Activated CD8-positive, alpha-beta memory T cell treated with anti-CD3 and anti-CD28 coated beads, Interleukin-2, amount 50 U/mL, for 48 hours (primary cell): Measurements from ENCODE around the gene CCDC85C.

ENCODE experiments used
- DNase-seq: peaks from one replicate; pipeline ENCODE4 v3.0.0-alpha.2; 2020

Gene CCDC85C

DNA sequence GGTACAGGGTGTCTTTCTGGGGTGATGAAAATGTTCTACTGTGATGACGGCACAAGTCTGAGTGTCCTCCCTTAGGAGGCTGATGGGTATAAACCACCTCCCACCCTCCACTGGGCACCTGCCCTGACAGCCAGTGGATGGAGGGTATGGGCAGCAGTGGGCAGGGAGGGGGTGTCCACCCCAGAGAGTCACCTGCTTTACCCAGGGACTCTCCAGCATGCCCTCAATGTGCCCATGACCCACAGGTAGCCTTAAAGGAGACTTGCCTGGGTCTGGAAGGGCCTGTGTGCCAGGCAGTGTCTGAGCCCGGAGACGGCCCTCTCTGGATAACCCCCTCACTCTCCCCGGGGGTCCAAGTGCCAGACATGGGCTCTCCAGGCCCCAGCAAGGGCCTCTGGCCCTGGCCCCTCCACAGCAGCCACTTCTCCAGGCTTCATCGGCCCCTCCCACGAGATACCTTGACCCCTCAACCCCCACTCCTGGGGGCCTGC is 84.0 kb downstream of the CCDC85C start:
- DNase-seq: no peak

DNA sequence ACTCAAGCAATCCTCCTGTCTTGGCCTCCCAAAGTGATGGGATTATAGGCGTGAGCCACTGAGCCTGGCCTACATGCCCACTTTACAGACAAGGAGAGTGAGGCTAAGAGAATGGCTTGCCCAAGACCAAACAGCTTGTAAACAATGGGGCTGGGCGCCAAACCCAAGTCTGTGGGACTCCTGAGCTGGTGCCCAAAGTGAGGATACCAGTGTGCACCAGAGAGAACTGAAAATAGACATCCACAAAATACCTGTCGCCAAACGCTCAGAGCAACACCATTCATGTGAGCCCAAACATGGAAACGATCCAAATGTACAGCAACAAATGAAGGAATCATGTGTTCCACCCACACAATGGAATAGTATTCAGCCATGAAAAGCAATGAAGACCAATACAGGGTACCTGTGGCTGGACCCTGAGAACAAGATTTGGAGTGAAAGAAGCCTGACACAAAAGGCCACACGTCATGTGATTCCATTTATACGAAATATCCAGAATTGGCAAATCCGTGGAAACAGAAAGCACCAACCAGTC is 84.6 kb downstream of the CCDC85C start:
- DNase-seq: no peak

DNA sequence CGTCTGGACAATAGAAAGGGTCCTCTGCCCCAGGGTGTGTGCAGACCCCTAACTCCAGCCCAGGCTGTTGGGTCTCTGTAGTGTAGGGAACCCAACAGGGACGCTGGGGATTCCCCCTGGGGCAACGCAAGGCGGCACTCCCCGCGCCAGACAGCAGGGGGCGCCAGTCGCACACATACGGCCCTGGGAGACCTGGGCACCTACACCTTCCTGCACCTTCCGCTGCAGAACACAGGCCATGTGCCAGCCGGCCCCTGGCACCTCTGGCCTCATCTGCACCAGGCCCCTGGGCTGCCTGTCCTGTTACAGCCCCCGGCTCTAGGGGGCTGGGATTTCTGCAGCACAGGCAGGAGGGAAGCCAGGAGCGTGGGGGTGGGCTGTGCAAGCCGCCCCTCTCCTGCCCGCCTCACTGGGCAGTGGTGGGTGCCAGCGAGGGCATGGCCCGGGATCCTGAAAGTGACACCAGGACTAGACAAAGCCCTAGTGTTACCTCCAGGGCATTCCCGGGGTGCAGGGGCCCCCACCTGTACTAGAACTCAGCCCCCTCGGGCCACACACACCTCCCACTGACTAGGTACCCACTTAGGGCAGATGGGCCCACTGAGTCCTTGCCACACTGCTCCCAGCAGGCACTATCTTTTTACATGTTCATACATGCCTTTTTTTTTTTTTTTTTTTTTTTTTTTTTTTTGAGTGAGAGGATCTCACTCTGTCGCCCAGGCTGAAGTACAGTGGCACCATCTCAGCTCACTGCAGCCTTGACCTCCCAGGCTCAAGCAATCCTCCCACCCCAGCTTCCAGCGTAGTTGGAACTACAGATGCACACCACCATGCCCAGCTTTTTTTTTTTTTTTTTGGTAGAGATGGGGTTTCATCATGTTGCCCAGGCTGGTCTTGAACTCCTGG is 85.3 kb downstream of the CCDC85C start:
- peak; percentile 97 for DNase-seq

DNA sequence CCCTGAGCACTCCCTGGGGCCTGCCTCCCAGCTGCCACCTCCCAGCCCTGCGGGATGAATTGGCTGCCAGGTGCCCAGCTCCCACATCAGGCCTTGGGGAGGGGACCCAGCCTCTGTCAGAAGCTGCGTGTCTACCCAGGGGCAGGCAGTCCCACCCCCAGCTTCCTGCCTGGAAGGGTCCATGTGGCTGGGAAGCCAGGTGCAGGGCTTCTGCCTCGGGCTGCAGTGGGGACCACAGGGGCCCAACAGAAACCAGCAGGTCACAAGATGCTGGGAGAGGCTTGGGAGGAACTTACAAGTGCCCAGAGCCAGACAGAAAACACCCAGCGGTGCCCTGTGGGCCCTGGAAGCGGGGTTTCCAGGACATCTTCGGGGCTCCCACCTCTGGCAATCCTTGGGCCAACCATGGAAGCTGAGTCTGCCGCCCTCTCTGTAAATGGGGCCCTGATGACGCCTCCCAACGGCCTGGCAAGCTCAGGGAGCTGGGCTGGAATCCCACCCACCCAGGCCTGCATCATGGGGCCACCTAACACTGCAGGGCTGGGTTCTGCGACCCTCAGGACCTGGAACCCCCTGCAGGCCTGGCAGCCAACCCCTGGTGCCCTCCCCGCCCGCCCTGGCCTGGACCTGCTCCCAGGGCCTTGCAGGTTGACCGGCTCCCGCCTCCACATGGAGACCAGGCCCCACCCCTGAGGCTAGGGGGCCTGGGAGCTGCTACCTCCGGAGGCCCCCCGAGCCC is 86.2 kb downstream of the CCDC85C start:
- DNase-seq: no peak

DNA sequence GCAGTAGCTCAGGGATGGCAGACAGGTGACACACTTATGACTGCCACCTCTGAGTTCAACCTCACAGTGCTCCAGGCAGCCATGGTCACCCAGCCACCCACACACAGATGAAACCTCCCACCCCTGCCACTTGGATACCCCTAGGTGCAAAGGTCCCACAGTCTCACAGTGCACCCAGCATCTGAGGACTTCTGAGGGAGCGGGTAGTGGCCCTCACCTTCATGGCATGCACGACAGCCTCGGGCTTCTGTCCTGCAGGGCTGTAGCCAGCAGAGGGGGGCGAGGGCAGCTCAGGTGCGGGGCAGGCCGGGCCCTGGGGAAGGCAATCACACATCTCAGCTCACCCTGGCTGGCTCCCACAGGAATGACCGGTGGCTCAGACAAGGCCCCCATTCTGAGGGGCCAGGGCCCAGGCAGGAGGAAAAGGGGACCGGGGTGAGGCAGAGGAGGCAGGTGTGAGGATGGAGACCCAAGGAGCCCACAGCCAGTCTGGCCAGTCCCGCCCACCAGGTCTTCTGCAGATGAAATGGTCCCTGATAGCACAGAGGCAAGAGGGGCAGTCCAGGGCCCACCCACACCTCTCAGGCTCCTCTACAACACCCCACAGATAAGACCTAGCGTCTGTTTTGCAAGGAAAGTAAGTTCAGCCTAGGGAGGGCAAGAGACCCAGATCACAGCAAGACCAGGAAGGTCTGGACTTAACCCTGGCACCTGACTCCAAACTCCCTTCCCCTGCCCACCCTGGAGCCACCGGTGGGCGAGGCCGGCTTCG is 87.0 kb downstream of the CCDC85C start:
- no peak for DNase-seq

DNA sequence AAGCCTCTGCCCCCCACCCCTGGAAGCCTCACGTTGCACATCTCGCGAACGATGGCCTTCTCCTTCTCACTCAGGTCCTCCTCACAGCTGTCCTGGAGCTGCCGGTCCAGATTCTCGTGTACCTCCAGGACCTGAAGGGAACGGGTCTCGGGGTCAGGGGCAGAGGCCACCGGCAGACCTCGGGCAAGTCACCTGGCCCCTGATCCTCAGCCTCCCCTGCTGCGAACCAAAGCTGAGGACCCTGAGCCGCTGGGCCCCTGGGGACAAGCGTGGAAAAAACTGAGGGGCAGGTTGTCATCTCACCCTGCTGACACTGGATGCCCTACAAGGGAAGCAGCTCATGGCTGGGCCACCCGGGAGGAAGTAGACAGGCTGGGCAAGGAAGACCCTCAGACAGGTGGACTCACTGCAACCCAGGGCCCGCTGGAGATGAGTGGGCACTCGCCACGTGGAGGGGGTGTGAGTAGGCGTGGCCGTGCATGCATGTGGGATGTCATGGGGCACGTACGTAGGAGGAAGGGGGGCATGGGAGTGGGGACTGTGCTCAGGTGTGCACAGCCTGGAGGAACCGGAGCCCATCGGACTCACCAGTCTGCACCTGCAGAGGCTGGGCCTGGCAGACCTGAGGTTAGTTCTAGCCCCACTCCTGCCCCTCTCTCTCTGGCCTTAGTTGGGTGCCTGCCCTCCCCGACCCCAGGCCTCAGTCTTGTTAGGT is 87.7 kb downstream of the CCDC85C start:
- no peak for DNase-seq

DNA sequence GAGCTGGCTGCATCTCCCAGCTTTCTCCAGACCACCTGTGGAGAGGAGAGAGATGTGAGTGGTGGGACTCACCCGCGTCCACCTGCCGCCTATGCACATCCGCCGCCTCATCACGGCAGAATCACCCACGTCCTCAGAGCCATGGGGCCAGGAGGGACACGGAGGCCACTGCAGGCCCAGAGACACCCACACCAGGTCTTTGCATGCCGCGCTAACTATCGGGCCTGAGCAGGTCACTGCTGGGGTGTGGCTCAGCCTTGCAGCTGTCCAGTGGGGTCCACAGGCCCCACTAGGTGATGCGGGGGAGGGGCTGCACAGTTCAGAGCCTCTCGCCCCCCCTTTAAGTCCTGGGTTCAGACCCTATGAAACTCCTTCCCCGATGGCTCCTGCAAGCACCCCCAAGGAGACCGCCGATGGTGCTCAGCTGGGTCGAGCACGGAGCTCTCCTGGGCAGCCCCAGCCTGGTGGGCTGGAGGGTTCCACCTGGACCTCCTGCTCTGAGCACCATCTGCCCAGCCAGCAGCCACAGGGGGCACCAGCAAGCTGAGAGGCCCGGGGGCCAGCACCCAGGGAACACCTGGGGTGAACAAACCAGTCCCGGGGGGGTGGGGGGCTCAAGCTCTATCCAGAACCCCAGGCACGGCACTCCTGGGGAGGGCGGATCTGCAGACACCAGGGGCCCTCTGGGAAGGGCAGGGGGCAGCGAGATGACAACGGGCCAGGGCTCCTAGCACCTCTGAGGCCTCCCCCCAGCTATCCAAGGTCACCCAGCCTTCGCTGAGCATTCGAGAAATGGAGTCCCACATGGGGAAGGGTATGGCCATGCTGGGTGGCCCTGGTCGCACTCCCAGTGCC is 88.5 kb downstream of the CCDC85C start:
- DNase-seq: no peak

DNA sequence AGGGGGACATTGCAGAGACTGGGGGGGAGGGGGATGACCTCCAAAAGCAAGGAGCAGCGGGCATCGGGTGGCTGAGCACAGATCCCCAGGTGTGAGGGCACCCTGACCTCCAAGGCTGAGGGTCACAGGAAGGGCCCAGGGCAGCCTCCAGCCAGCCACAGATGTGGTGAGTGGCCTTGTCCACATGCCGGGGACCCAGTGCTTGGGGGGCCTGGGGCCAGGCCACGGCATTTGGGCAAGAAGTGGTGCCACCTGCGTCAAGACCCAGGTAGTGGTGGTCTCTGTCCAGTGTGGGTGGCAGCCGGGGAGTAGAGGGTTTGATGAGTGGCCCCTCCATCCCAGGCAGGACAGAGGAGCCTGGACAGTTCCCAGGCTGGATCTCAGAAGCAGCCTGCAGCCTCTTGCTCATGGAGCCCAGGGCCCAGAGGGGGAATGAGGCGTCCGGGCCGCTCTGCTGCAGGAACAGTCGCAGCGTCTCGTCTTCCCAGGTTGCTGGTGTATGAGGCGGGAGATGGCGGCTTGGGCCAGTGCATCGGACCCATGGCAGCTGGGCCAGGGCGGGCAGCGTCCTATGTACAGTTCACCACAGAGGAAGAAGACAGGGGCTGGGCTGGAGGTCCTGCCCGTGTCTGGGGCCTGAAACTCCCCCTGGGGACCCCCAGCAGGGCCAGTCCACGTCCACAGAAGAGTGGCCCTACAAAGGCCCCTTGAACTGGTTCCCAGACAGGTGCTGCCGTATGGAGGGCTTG is 89.3 kb downstream of the CCDC85C start:
- no peak for DNase-seq

DNA sequence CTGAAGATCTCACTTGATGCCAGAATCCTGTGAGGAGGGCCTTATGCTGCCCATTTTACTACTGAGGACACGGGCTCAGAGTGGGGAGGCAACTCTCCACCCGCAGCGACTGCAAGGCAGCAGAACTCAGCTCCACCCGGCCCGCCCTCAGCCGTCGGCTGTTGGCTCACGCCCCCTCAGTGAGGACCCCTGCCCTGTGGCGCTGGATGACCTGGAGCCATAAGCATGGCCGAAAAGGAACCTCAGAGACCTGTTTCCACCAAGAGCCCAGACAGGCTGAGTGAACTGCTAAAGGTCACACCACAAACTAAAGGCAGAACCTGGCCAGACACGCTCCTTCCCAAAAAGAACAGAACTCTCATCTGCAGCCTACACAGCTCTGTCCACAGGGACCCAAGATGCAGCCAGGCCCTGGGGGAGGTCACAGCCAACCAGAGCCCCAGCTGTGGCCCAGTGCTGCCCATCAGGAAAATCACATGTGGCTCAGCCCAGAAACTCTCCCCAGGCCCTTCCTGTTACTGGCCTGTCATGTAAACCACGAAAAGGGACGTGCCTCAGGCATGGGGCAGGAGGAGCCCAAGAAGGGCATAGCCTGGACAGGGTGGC is 90.0 kb downstream of the CCDC85C start:
- peak; percentile 51 for DNase-seq

DNA sequence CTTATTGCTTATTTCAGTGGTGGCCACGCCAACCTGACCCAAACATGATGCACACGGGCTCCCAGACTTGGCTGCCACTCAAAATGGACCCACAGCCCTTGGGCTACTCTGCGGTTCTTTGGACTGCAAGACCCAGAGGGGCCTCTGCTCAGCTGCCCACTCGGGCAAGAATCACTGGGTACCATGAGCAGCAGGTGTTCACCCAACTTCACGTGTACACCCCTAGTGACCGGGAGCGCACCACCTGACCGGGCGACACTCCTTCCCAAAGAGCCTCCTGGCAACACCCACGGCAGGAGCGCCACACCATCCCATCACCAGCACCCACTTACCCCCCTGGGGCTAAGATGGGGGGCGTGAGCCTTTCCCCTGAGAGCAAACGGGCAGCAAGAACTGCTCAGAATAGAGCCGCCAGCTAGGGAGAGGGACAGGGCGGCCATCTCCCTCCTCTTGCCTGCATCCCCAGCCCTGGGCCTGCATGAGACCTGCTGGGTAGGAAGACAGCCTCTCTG is 90.8 kb downstream of the CCDC85C start:
- peak; percentile 49 for DNase-seq

DNA sequence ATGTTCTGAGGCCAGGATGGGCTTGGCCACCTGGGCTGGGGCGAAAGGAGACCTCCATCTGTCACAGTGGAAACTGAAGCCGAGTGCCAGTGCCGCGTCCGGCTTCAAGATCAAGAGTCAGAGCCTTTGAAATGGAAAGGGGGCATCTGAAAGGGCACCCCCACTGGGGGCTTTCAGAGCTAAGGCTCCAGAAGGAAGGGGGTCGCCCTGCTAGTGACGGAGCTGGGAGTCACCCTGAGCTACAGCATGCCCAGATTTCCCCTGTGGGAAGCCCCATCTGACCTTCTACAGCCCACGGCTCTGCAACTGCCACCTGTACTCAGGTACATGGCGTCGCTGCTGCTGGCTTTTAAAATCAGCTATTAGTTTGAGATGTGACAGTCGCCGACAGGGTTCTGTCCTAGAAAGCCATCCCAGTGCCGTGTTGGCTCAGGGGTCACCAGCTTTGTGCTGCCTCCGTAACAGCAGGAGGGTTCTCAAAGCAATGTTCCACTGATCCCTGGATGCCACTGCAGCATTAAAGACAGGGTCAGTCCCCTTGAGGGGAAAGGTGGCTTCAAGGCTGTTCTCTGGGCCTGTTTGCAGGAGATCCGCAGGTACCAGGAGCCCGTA is 91.3 kb downstream of the CCDC85C start:
- peak; percentile 44 for DNase-seq

DNA sequence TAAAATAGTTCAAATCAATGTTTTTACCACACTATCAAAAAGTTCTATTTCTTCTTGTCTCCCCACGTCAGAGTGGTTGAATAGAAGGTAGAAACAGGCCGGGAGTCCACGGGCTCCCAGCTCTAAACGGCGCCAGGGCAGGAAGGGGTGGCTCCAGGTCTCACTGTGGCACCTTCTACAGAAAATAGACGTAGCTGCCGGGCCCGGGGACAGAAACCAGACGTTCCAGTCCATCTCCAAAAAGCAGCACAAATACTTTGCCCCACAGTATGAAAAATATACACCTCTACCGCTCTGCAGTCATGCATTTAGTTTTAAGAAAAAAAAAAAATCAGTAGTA is 91.9 kb downstream of the CCDC85C start:
- DNase-seq: no peak

DNA sequence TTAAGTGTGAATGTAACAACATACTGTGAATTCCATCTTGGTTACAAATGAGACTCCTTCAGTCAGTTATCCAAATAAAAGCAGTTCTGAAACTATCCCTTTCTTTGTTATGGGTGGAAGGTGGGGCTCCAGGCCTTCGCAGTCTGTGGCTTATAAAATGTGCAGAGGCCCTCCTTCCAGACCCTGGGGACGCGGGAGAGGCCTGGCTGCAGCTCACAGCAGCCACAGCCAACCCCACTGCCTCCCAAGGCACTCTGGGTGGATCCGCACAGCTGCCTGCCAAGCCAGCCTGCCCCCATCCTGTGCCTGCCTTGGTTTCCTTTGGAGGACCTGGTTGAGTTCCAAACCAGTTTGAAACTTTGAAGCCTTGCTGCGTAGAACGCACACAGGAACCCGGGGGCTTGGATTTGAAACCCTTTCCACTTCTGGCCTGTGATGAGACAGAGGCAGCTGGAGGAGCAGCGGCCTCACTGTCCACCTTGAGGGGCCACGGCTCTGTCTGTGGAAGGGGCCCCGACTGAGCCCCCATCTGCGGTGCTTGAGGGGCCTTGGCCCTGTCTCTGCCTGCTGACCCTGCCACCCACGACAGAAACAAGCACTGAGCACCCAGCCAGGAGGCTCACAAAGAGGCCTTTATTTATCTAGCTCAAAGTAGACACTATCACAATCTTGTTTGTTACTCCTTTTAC is 92.4 kb downstream of the CCDC85C start:
- peak; percentile 43 for DNase-seq

DNA sequence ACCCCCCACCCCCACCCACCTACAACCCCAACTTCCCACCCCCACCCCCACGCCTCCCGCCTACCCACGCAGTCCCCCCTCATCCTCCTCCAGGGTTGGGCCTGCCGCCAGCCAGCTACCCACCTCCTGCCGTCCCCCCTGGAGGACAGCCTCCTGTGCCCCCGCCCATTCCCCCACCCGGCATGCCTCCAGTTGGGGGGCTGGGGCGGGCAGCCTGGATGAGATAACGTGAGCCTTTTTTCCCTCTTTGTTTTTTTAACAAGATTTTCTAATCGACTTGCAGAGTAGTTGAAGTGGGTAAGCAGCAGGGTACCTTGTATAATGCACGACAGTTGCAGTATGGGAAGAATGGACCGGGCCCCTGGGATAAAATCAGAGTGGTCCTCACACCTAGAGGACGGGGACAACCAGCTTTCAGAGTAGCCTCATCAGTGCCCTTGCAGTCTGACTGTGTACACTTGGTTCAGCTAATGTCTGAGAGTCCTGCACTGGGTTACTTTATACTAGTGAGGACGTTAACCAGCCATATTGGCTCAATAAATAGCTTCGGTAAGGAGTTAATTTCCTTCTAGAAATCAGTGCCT is 93.4 kb downstream of the CCDC85C start:
- DNase-seq: peak; percentile 20

DNA sequence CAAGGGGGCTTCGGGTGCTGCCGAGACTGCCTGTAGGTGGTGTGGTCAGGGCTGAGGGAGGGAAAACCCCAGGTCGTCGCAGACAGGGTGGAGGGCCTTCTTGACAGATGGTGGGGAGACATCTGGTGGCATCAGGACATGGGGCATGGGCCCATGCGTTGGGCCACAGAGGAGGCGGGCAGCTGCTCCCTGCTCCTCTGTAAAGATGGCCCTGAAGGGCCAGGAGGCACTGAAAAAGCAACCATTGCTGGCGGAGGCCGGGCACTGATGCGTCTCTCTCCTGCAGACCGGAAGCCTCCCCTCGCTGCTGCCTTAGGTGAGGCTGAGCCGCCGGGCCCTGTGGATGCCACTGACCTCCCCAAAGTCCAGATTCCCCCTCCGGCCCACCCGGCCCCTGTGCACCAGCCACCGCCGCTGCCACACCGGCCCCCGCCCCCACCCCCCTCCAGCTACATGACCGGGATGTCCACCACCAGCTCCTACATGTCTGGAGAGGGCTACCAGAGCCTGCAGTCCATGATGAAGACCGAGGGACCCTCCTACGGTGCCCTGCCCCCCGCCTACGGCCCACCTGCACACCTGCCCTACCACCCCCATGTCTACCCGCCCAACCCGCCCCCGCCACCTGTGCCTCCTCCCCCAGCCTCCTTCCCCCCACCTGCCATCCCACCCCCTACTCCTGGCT is 94.0 kb downstream of the CCDC85C start:
- peak; percentile 40 for DNase-seq

DNA sequence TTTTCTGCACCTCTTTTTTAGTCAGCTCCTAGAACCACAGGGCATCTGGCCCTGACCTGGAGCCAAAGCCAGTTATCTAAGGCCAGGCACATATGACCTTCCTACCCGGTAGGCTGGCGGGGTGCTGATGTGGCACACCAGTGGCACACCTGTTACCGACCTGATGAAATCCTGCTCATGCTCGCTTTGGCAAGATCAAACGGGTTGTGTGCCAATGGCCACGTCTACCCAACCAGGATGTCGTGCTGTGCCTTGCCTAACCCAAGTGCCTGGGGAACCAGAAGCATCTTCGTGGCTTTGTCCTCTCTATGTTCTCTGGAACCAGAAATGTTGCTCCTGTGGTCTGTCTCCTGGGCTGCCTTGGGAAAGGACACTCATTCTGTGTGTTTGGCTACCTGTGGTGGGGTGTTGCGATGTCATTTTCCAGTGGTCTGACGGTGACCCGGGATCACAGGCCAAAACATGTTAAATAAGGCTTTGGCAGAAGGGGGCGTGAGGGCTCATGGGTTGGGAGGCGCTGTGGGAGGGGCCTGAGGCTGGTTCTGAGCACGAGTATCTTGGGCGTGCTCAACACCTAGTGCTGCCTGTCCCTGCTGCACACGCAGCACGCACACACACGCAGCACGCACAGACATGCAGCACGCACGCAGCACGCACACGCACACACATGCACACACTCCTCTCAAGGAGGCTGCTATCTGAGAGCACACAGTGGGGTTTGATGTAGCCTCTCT is 94.9 kb downstream of the CCDC85C start:
- peak; percentile 47 for DNase-seq
